PC-3 (cell line): ENCODE measurements around the gene MIPOL1. TPM values are rescaled to one million over a fixed set of nuclear protein-coding genes. Genes with fewer than 3 reads are reported as not detected.
A peak's percentile ranks its signal among the peaks of the same experiment; 100 is the strongest.

Experiments
- ATAC-seq: fragments of 200-7000 bp; cut with Tn5 transposase; 2 replicates; pipeline ENCODE4 v1.9.1; 2020; ENCODE audit warnings: mild to moderate bottlenecking, moderate library complexity
- BruUV-seq: library from RNA; stranded (reverse); fragments of 400-500 nt; replicated peaks from 2 replicates; lab custom pipeline; 2021; lab: Mats Ljungman, UMichigan
- CTCF ChIA-PET: fragments of 300-600 bp; sonication (Branson Sonifier 250); formaldehyde crosslinking; loops from one replicate; lab custom pipeline; 2022; ENCODE audit warnings: antibody characterized with exemption; lab: Charles Lee
- POLR2A ChIA-PET: fragments of 300-600 bp; sonication (Branson Sonifier 250); formaldehyde crosslinking; loops from one replicate; lab custom pipeline; 2022; ENCODE audit warnings: antibody characterized with exemption; ENCODE audit not compliant: unreplicated experiment; lab: Charles Lee
- DNase-seq: peaks from one replicate; pipeline ENCODE4 v3.0.0-alpha.2; 2015
- H2AFZ ChIP-seq: fragments of 300-600 bp; sonication (generic); 2 replicates; pipeline ENCODE4 v1.6.0; 2016; ENCODE audit warnings: antibody characterized with exemption, low read length
- H3F3A ChIP-seq: fragments of 300-600 bp; sonication (generic); one replicate; pipeline ENCODE4 v1.6.0; 2017; ENCODE audit warnings: antibody characterized with exemption, low read length, control low read depth, mild to moderate bottlenecking; ENCODE audit not compliant: unreplicated experiment
- H3K27ac ChIP-seq: fragments of 300-600 bp; sonication (generic); 2 replicates; pipeline ENCODE4 v1.5.1; 2016; ENCODE audit warnings: mild to moderate bottlenecking, low read length
- H3K27me3 ChIP-seq: fragments of 300-600 bp; sonication (generic); 2 replicates; pipeline ENCODE4 v1.6.1; 2016; ENCODE audit warnings: low read length, mixed read lengths
- H3K36me3 ChIP-seq: fragments of 300-600 bp; sonication (generic); 2 replicates; pipeline ENCODE4 v1.6.1; 2016; ENCODE audit warnings: low read depth, mixed run types, low read length, mixed read lengths
- H3K4me1 ChIP-seq: fragments of 300-600 bp; sonication (generic); 2 replicates; pipeline ENCODE4 v1.5.1; 2016; ENCODE audit warnings: low read length; ENCODE audit not compliant: insufficient read depth
- H3K4me2 ChIP-seq: fragments of 300-600 bp; sonication (generic); 2 replicates; pipeline ENCODE4 v1.6.0; 2016; ENCODE audit warnings: low read length
- H3K4me3 ChIP-seq: fragments of 300-600 bp; sonication (generic); 2 replicates; pipeline ENCODE4 v1.5.1; 2016; ENCODE audit warnings: mild to moderate bottlenecking, low read length, mixed read lengths
- H3K79me2 ChIP-seq: fragments of 300-600 bp; sonication (generic); 2 replicates; pipeline ENCODE4 v1.6.1; 2017; ENCODE audit warnings: low read length, mixed read lengths
- H3K9ac ChIP-seq: fragments of 300-600 bp; sonication (generic); 2 replicates; pipeline ENCODE4 v1.6.0; 2016; ENCODE audit warnings: mild to moderate bottlenecking, low read length
- H3K9me2 ChIP-seq: fragments of 300-600 bp; sonication (generic); replicated peaks from 2 replicates; pipeline ENCODE4 v1.6.1; 2016; ENCODE audit warnings: mixed run types, low read length, mixed read lengths
- H3K9me3 ChIP-seq: fragments of 300-600 bp; sonication (generic); 2 replicates; pipeline ENCODE4 v1.6.1; 2016; ENCODE audit warnings: low read length, mixed read lengths
- H4K20me1 ChIP-seq: fragments of 300-600 bp; sonication (generic); 2 replicates; pipeline ENCODE4 v1.6.1; 2016; ENCODE audit warnings: low read length, mixed read lengths
- CTCF ChIP-seq: fragments of 300-600 bp; sonication (generic); conservative IDR thresholded peaks from 2 replicates; pipeline ENCODE4 v1.5.1; 2017; ENCODE audit warnings: antibody characterized with exemption, low read depth, mild to moderate bottlenecking, low read length
- EZH2 ChIP-seq: fragments of 300-600 bp; sonication (generic); IDR thresholded peaks from one replicate; pipeline ENCODE4 v1.6.1; 2017; ENCODE audit warnings: antibody characterized with exemption, mild to moderate bottlenecking, low read length; ENCODE audit not compliant: unreplicated experiment
- EZH2phosphoT487 ChIP-seq: fragments of 300-600 bp; sonication (generic); IDR thresholded peaks from 2 replicates; pipeline ENCODE4 v1.6.1; 2018; ENCODE audit warnings: mild to moderate bottlenecking, antibody characterized with exemption, low read length, borderline replicate concordance
- intact Hi-C: fragments of 100-400 bp; cut with micrococcal nuclease; formaldehyde crosslinking; loops from 2 replicates; pipeline ENCODE4 v1.9.0; 2023
- total RNA-seq: library from RNA; depleted of rRNA; stranded (reverse); fragments of >200 nt; gene quantifications from 2 replicates; pipeline ENCODE4 v1.2.3, GENCODE V29; 2014

MIPOL1 gene
- total RNA-seq, 1 experiment from 2014 or later = 22.5 TPM

DNA sequence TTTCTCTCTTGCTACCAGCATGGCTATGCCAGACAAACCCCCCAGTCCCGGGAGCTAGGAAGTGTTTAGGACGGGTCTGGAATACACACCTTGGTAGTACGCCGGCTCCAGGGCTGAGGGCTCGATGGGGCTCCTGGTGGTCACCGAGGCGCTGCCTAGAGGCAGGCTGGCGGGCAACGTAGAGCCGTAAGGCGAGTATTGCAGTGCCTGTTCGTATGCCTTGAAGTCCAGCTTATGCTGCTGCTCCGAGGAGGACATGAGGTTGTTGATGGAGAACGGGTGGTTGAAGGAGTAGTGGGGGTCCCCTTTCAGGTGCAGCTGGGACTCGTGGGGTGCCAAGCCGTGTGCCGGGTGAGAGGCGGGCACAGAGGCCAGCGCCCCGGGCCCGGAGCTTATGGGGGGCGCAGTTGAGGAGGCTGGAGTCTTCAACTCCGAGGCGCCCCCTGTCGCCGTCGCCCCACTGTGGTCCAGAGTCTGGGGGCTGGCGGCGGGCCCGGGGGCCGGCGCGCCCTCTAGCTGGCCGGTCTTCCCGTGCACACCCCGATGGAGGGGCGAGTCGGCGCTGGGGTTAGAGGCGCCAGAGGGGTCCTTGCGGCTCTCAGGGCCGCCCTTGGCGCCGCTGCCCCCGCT lies 393.7 kb downstream of the MIPOL1 start:
- DNase-seq (peak; percentile 53), ATAC-seq (peak; percentile 15)
- peaks cover 53% of the 10 kb centered on the region for H3K36me3 ChIP-seq
- H4K20me1 ChIP-seq = peaks cover 27% of the 10 kb centered on the region
- H3K79me2 ChIP-seq = peaks cover 89% of the 10 kb centered on the region
- no peaks in the 10 kb centered on the region for H3K27me3 ChIP-seq
- peak overlapping the region; percentile 96 for H3K4me3 ChIP-seq
- no peaks in the 10 kb centered on the region for H3F3A ChIP-seq
- intact Hi-C loops = no loop called here
- no TSS peak for BruUV-seq
- H3K4me2 ChIP-seq = peak overlapping the region; percentile 89
- POLR2A ChIA-PET = interaction anchor here (0.7 kb wide), 1 partner anchor 280 kb away, joined by 4 read pairs; no protein-coding TSS in a partner anchor
- peak overlapping the region; percentile 99 for H3K9ac ChIP-seq
- CTCF ChIA-PET = interaction anchor here (0.8 to 1.5 kb wide), 5 partner anchors 155 to 361 kb away, joined by 3 to 9 read pairs (median 5); no protein-coding TSS in a partner anchor
- no peaks in the 10 kb centered on the region for H3K9me2 ChIP-seq
- no peak overlapping the region for H2AFZ ChIP-seq
- peak; percentile 77 for TF ChIP-seq CTCF
- no peak for TF ChIP-seq EZH2
- no peak for TF ChIP-seq EZH2phosphoT487
- no peaks in the 10 kb centered on the region for H3K9me3 ChIP-seq
- H3K4me1 ChIP-seq = peaks cover 18% of the 10 kb centered on the region
- H3K27ac ChIP-seq = peak overlapping the region; percentile 99

- POLR2A ChIA-PET = no interaction called here
- TF ChIP-seq EZH2phosphoT487 (no peak), CTCF (peak; percentile 21; the same call in 1 of the 2 replicates), EZH2 (no peak)
- BruUV-seq = no TSS peak
- no peaks in the 10 kb centered on the region for H3F3A ChIP-seq
- H3K79me2 ChIP-seq = peaks cover 89% of the 10 kb centered on the region
- H3K36me3 ChIP-seq = peaks cover 53% of the 10 kb centered on the region
- peak overlapping the region; percentile 89 for H3K4me2 ChIP-seq
- H3K27ac ChIP-seq = peak overlapping the region; percentile 99
- H3K4me1 ChIP-seq = peaks cover 18% of the 10 kb centered on the region
- ATAC-seq (peak; percentile 0), DNase-seq (peak; percentile 73)
- no peaks in the 10 kb centered on the region for H3K9me3 ChIP-seq
- H2AFZ ChIP-seq = no peak overlapping the region
- H3K27me3 ChIP-seq = no peaks in the 10 kb centered on the region
- peak overlapping the region; percentile 96 for H3K4me3 ChIP-seq
- peak overlapping the region; percentile 99 for H3K9ac ChIP-seq
- peaks cover 27% of the 10 kb centered on the region for H4K20me1 ChIP-seq
- intact Hi-C loops = no loop called here
- H3K9me2 ChIP-seq = no peaks in the 10 kb centered on the region
- CTCF ChIA-PET = interaction anchor here (0.9 to 1.5 kb wide), 3 partner anchors 155 to 340 kb away, joined by 3 to 9 read pairs (median 6); no protein-coding TSS in a partner anchor
Observed at GRCh38 chr14:37591941-37592481, 394.3 kb downstream of the MIPOL1 start.
